Left lobe of liver (tissue), 2 donors: ENCODE results near the gene ACTRT2. TPM values are rescaled to one million over a fixed set of nuclear protein-coding genes. Genes with fewer than 3 reads are reported as not detected.

Experiments
- ATAC-seq: fragments of 200-7000 bp; cut with Tn5 transposase; one replicate; pipeline ENCODE4 v1.9.1; 2020; ENCODE audit warnings: mild to moderate bottlenecking, moderate library complexity
- DNase-seq: peaks from one replicate; pipeline ENCODE4 v3.0.0-alpha.2; 2020; ENCODE audit warnings: low spot score
- total RNA-seq: library from RNA; stranded (reverse); gene quantifications from one replicate; pipeline ENCODE4 v1.2.1, GENCODE V29; 2021
- donor health status: DM: no; HTN: no; CAD: no; lungs with moderate emphysema.
- donor health status: DM: no; HTN: yes; CAD: no.

ACTRT2 gene
- total RNA-seq, 1 donor from 2014 or later: not detected

GRCh38 chr1:2983319-2983705 lies 38.0 kb upstream of the ACTRT2 start:
- ATAC-seq (no peak), DNase-seq (no peak)

GRCh38 chr1:2983706-2984398 lies 37.4 kb upstream of the ACTRT2 start:
- DNase-seq (no peak), ATAC-seq (no peak)

DNA sequence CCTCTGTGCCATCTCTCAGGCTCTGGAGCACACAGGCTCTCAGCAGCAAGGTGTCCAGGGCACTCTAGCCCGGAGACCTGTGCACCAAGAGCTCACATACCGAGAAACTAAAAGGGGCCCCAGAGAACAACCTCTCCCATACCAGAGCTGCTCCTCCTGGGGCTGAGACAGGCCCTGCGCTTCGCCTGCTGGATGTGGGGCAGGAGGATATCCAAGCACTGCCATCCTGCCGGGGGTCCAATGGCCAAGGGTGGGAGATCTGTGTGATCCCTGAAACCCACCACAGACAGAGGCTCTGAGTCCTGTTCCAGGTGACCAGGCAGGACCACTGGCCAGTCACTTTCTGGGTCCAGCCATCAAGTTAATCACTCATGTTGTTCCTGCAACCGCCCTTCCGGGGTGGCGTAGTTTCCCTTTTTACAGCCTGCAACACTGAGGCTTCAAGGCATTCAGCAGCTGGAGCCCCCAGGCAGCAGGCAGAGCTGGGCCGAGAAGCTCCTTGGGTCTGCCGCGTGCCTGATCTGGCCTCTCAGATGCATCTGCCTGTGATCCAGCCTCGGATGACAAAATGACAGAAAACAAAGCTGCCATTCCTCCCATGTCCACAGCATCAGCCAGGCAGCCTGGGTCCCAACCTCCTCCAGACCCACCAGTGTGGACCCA lies 36.7 kb upstream of the ACTRT2 start:
- ATAC-seq: no peak
- no peak for DNase-seq

DNA sequence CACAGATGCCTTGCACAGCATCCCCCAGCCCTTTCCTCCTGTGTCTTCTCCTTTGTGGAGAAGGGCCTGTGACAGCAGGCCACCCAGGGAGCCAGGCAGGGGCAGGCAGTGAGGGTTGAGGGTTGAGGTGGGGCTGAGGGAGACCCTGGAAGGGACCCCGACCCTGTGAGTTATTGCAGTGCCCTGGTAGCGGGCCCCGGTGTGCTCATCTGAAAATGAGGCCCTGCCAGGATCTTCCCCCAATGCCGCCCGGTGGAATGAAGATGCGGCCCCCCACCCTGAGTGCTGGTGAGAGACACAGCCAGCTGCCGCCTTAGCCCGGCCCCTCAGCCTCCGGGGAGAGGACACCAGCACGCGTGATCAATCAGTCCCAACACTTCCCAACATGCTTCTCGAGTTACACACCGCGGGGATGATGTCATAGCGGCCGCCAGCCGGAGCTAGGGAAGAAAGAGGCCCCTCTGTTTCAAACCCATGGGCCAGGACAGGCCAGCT lies 36.2 kb upstream of the ACTRT2 start:
- no peak for ATAC-seq
- DNase-seq: no peak

DNA sequence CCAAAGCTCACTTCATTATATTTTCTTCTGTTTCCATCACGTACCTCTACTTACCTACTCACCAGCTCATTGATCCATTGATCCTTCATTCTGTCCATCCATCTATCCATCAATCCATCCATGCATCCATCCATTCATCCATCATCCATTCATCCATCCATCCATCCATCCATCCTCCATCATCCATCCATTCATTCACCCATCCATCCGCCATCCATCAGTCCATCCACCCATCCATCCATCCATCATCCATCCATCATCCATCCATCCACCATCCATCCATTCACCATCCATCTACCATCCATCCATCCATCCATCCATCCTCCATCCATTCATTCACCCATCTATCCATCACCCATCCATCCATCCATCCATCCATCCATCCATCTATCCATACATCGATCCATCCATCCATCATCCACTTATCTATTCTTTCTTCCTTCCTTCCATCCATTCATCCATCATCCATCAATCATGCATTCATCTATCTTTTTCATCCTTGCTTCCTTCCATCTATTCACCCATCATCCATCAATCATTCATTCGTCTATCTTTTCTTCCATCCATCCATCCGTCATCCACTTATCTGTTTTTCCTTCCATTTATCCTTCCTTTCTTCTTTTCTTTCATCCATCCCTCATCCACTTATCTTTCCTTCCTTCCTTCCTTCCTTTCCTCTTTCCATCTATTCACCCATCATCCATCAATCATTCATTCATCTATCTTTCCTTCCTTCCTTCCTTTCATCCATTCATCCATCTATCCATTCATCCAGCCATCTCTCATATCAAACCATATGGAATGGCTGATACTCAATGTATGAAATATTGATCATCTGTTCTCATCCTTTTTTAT lies 35.3 kb upstream of the ACTRT2 start:
- ATAC-seq (no peak), DNase-seq (no peak)

DNA sequence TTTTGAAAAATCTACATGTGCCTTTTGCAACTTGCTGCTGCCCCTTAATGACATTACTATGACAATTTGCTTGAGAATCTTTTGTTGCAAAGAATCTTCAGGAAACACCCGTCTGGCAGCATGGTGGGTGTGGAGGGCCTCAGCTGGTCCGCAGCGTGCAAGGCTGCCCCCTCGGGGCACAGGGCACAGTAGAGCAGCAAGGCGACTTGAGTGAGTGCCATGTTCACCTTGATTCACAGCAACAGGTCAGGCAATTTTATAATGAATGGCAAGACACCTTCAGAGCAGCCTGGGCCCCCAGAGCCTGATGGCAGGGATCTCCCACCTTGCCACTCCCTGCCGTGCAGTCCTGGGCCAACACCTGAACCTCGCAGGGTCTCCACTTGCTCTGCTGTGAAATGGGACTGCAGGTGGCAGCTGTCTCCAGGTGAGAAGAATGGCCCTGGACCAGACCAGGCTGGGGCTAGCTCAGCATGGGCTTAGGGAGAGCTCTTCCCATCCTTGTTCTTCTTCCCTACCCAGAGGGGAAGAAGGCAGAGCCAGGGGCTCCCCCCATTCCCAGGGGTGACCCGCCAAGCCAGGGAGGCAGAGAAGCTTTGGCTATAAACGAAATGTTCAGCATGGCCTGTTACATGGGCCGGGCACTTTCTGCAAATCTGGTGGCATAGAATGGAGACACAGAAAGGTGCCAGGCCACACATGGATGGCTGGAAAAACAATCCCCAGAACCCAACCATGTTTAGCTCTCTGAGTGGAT lies 34.5 kb upstream of the ACTRT2 start:
- no peak for DNase-seq
- ATAC-seq: no peak

GRCh38 chr1:2987773-2988172 lies 33.5 kb upstream of the ACTRT2 start:
- DNase-seq (no peak), ATAC-seq (no peak)

GRCh38 chr1:2988256-2988655 lies 33.0 kb upstream of the ACTRT2 start:
- ATAC-seq: no peak
- DNase-seq: no peak

DNA sequence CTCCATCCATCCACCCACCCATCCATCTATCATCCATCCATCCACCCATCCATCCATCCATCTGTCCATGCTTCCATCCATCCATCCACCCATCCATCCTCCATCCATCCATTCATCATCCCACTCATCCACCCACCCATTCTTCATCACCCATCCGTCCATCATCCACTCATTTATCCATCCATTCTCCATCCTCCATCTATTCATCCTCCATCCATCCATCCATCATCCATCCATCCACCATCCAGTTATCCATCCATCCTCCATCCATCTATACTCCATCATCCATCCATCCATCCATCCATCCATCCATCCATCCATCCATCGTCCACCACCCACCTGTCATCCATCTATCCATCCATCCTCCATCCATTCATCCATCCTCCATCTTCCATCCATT lies 32.1 kb upstream of the ACTRT2 start:
- ATAC-seq (no peak), DNase-seq (no peak)

DNA sequence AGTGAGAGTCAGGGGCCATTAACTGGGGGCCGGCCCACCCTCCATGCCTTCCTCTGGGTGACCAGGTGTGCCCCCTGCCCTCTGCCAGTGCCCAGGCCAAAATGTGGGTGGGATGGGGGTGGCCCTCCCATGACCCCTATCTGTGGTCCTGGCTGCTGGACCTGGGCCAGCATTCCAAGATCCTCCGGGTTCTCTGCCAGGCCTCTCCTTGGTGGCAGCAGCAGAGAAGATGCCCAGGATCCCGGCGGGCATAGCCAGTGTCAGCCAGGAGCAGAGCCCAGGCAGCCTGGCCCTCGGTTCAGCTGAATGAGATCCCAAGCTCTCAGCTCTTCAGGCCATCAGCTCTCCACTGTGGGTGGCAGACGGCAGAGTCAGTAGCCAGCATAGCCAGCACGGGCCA lies 31.3 kb upstream of the ACTRT2 start:
- no peak for DNase-seq
- ATAC-seq: no peak

- no peak for ATAC-seq
- DNase-seq: no peak
Measured at GRCh38 chr1:2990376-2991115, 30.7 kb upstream of the ACTRT2 start.

GRCh38 chr1:2991753-2992495 lies 29.3 kb upstream of the ACTRT2 start:
- DNase-seq (no peak), ATAC-seq (no peak)

- ATAC-seq: no peak
- no peak for DNase-seq
Measured at GRCh38 chr1:2998503-2999100, 22.7 kb upstream of the ACTRT2 start.

DNA sequence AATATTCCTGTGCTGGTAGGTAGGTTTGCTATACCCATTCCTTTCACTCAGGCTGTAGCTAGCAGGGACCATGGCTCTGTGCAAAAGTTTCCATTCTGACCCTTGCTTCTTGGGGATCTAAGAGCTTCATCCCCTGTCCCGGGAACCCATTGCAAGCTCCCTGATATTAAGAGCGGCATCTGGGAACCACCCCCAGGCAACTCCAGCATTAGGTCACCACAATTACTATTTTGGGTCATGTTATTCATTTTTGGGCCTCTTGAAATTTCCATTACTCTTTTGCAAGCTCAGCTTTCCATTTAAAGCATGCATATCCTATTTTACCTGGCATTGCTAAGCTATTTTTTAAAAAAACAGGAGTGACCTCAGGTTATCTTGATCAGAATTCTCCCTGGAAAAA lies 22.1 kb upstream of the ACTRT2 start:
- no peak for ATAC-seq
- no peak for DNase-seq

GRCh38 chr1:2999571-2999970 lies 21.7 kb upstream of the ACTRT2 start:
- DNase-seq: no peak
- ATAC-seq: no peak

DNA sequence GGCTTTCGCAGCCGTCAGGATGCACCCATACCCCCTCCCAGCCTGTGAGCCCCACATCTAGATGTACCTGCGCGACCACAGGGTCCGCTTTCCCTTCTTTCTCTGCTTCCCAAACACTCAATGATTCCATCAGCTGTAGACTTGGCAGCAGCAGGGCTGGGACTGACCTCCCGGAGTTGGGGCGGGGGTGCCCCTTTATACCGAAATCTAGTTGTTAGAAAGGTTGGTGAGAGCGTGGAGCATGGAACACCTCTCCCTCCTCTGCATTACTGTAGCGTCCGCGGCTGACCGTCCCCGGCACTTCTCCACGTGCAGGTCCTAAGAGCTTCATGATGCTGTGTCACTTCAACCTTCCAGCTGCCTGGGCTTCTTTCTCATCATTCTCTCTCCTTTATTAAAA lies 21.1 kb upstream of the ACTRT2 start:
- ATAC-seq (no peak), DNase-seq (no peak)

GRCh38 chr1:3000671-3001470 lies 20.4 kb upstream of the ACTRT2 start:
- no peak for DNase-seq

More at GRCh38 chr1:3000671-3001470, 20.4 kb upstream of the ACTRT2 start:
- ATAC-seq: no peak
